HG02852 (cell line): ENCODE data around the gene TSPEAR.

Experiments used
- ATAC-seq: cut with Tn5 transposase; IDR thresholded peaks from one replicate; pipeline ENCODE4 v1.9.1; 2021; ENCODE audit warnings: mild to moderate bottlenecking, moderate library complexity; ENCODE audit not compliant: unreplicated experiment

Gene TSPEAR

GRCh38 chr21:44723177-44724131 is 12.1 kb upstream of the TSPEAR start:
- ATAC-seq: no peak

GRCh38 chr21:44722731-44723130 is 11.4 kb upstream of the TSPEAR start:
- ATAC-seq: no peak

DNA sequence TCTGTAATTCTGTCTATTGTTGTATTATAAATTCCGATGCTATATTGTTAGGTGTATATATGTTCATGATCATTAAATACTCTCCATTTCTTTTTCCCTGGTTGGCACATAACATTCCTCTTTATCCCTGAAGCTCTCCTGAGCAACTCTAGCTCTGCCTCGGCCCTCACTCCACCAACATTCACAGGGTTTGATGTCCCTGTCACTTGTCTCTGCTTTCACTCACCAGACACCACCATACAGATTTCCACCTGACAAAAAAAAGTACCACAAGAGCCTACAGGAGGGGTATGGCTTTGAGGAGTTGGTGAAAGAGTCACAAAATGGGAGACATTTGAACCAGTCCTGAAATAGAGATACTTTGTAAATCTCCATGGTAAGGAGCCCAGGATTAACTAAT is 8.8 kb upstream of the TSPEAR start:
- no peak for ATAC-seq

DNA sequence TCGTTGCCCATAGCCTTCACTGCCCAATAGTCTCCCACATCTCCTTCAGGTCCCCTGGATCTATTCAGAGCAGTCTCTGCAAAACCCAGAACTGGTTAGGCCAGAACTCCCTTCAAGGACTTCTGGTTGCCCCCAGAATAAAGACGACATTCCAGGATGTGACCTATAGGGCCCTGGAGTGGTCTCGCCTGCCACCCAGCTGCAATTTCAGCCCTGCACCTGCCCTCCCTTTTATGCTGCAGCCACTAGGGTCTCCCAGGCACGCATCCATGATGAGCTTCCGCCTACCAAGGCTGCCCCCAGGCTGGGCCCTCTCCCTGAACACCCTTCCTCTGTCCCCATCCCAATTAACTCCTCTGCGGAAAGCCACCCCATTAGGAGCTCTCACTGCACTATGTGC is 7.2 kb upstream of the TSPEAR start:
- ATAC-seq: no peak

DNA sequence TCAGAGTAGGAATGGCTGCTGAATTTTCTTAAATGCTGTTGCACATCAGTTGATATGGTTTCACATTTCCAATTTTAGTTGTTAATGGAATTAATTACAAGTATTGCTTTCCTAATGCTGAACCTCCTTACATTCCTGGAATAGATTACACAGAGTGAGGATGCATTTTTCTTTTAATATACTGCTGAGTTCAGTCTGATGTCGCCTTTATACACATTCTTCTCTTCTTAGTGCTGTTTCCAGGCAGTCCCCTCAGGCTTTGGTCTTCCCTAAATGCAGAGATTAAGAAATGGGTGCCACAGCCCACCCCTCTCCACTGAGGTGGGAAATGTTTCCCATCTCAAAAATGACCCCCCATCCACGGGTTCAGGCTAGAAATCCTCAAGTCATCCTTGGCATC is 6.7 kb upstream of the TSPEAR start:
- ATAC-seq: no peak

- ATAC-seq: no peak
Observed at GRCh38 chr21:44716984-44717383, 5.6 kb upstream of the TSPEAR start.

- ATAC-seq: no peak
Observed at GRCh38 chr21:44714905-44715304, 3.5 kb upstream of the TSPEAR start.

DNA sequence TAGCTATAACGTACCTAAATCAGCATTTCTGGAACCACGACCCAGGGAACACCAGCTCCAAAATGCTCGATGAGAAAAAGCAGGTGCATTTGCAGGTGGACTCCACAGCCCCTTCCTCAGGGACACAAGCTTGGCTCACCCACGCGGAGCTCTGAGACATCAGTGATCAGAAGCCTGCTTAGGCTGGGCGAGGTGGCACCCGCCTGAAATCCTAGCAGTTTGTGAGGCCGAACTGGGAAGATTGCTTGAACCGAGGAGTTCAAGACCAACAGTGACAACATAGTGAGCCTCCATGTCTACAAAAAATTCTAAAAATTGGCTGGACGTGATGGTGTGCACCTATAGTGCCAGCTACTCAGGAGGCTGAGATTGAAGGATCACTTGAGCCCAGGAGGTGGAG is 2.5 kb upstream of the TSPEAR start:
- no peak for ATAC-seq

GRCh38 chr21:44713130-44713529 is 1.8 kb upstream of the TSPEAR start:
- ATAC-seq: no peak

- ATAC-seq: no peak
Observed at GRCh38 chr21:44712203-44713028, 1.0 kb upstream of the TSPEAR start.

GRCh38 chr21:44710756-44711326 is 531 bp downstream of the TSPEAR start:
- ATAC-seq: no peak

GRCh38 chr21:44710294-44710665 is 1.1 kb downstream of the TSPEAR start:
- no peak for ATAC-seq

DNA sequence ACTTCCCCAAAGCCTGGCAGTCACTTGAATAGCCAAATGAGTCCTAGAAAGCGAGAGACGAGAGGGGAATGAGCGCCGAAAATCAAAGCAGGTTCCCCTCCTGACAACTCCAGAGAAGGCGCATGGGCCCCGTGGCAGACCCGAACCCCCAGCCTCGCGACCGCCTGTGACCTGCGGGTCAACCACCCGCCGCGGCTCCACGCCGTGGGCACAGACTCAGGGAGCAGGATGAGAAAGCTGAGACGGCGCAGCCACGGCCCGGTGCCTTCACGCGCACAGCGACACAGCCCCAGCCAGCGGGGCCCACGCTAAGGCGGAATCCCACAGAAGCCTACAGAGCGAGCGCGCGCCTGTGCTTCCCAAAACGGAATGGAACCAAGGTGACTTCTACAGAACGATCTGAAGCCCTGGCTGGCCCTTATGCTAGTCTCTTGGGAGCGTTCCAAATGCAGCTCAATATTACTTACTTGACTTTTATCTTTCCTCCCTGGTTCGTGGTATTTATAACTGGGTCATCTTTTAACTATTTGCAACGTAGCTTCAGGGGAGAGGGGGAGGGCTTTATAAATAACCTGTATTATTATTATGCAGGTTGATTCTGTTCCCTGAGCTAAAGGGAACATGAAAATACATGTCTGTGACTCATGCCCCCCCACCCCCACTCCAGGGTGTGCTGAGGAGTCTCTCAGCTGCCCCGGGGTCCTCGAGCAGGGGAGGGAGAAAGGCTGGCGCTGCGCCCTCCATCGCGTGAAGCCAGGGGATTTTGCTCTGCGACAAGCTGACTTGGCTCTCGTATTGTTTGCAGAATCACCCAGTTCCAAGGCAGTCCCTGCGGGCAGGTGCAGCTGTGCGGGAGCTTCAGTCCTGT is 1.7 kb downstream of the TSPEAR start:
- no peak for ATAC-seq

- ATAC-seq: no peak
Observed at GRCh38 chr21:44708866-44709425, 2.4 kb downstream of the TSPEAR start.

GRCh38 chr21:44708213-44708865 is 3.0 kb downstream of the TSPEAR start:
- ATAC-seq: no peak

DNA sequence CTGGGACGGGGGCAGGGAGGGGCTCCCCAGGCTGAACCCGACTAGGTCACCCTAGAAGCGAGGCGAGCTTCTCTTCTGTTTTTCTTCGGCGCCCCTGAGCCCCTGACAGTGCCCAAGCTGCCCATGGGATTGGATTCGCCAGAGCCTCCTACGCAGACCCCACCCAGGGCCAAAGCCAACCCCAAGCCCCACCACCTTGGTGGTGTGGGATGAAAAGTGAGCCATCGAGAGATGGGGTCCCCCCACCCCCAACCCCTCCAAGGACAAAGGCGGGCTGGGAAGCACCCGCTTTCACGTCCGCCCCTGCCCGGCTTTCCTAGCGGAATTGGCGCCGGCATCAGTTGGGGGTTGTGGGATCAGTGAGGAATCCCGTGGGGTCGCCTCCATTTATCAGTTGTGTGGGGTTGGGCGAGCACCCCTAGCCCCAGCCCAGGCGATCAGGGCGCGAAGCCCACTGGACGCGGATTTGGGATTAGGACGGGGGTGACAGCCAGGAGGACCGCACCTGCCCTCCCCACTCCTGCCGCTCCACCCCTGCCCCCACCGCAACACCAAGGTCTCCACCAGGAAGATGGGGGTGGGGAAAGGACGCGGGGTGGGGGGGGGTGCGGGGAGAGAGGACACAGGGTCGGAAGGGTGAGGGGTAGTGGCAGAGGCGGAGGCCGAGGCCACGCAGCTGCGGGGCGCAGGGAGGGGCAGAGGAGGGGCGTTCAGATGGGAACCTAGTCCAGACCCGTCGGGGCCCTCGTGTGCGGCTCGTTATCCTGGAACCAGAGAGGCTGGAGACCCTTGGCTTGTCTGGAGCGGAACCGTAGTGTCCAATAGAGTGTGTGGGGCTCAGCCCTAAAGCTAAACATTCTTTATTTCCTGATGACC is 4.4 kb downstream of the TSPEAR start:
- ATAC-seq: no peak

DNA sequence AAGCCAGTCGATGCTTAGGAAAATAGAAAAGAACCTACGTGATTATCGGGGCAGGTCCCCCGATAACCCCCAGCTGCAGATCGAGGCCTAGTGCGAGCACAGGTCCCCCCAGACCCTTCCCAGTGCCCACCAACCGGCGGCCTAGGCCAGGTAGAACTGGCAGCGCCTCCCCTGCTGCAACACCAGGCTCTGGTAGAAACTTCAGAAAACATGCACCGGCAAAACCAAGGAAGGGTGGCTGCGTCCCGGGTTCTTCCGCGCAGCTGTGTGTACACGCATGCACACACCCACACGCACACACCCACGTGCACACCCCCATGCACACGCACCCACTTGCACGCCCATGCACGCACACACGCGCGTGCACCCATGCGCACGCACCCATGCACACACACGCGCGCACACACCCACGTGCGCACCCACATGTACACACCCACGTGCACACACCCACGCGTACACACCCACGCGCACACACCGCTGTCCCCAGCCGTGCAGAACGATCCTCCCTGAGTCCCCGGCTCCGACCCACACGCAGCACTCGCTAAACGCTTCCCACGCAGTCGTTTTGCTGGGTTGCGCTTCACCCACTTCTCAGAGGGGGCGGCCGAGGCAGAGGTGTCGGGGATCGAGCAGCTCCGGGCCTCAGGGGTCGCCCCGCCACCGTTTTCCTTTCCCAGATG is 5.2 kb downstream of the TSPEAR start:
- ATAC-seq: no peak

GRCh38 chr21:44704636-44705001 is 6.8 kb downstream of the TSPEAR start:
- ATAC-seq: no peak
